GM21825 (cell line): ENCODE results near the gene SLC25A10.
A peak's percentile ranks its signal among the peaks of the same experiment; 100 is the strongest.

Experiments
- ATAC-seq: cut with Tn5 transposase; IDR thresholded peaks from one replicate; pipeline ENCODE4 v1.9.1; 2021; ENCODE audit warnings: mild to moderate bottlenecking, moderate library complexity; ENCODE audit not compliant: unreplicated experiment

SLC25A10 gene

GRCh38 chr17:81705518-81706231 lies 6.4 kb upstream of the SLC25A10 start:
- no peak for ATAC-seq

- no peak for ATAC-seq
Measured at GRCh38 chr17:81706232-81706611, 5.9 kb upstream of the SLC25A10 start.

GRCh38 chr17:81706757-81707624 lies 5.1 kb upstream of the SLC25A10 start:
- no peak for ATAC-seq

- no peak for ATAC-seq
Measured at GRCh38 chr17:81707725-81708646, 4.1 kb upstream of the SLC25A10 start.

GRCh38 chr17:81708739-81709185 lies 3.3 kb upstream of the SLC25A10 start:
- no peak for ATAC-seq

GRCh38 chr17:81710514-81711308 lies 1.4 kb upstream of the SLC25A10 start:
- ATAC-seq = no peak

GRCh38 chr17:81712468-81713003 lies 452 bp downstream of the SLC25A10 start:
- ATAC-seq = peak; percentile 10

- no peak for ATAC-seq
Measured at GRCh38 chr17:81713004-81713555, 996 bp downstream of the SLC25A10 start.

- no peak for ATAC-seq
Measured at GRCh38 chr17:81713556-81714411, 1.7 kb downstream of the SLC25A10 start.

- no peak for ATAC-seq
Measured at GRCh38 chr17:81714412-81715106, 2.5 kb downstream of the SLC25A10 start.

GRCh38 chr17:81715107-81715871 lies 3.2 kb downstream of the SLC25A10 start:
- ATAC-seq = no peak

- ATAC-seq = no peak
Measured at GRCh38 chr17:81715872-81716673, 4.0 kb downstream of the SLC25A10 start.

GRCh38 chr17:81716674-81716996 lies 4.6 kb downstream of the SLC25A10 start:
- ATAC-seq = no peak

GRCh38 chr17:81717049-81717765 lies 5.1 kb downstream of the SLC25A10 start:
- no peak for ATAC-seq

- no peak for ATAC-seq
Measured at GRCh38 chr17:81717766-81718089, 5.6 kb downstream of the SLC25A10 start.
